ENCODE results near the gene PIK3C2A.

PIK3C2A gene

GRCh38 chr11:17238377-17238776, 30.6 kb upstream of the PIK3C2A start:
- Histone ChIP-seq H3K9ac (ENCODE audit: low read length) (no peak overlapping the region), H3K27me3 (ENCODE audit: insufficient read depth, low read length) (0 out of 2 replicates have a peak, but pooled peaks cover 6% of the 10 kb centered on the region), H3K36me3 (ENCODE audit: insufficient read depth, low read length) (no peaks in the 10 kb centered on the region), H3K4me2 (ENCODE audit: low read length) (no peak overlapping the region), H3K79me2 (ENCODE audit: insufficient read depth, low read length) (no peaks in the 10 kb centered on the region), H3K4me1 (ENCODE audit: insufficient read depth, low read length, severe bottlenecking) (no peaks in the 10 kb centered on the region), H3K4me3 (ENCODE audit: low read depth, low read length, poor library complexity, severe bottlenecking) (no peak overlapping the region), H4K20me1 (ENCODE audit: insufficient read depth, low read length) (no peaks in the 10 kb centered on the region), H3K27ac (ENCODE audit: low read depth, low read length, poor library complexity, severe bottlenecking) (no peak overlapping the region), H2AFZ (ENCODE audit: low read length) (no peak overlapping the region), H3F3A (ENCODE audit: insufficient read depth, low read length) (no peaks in the 10 kb centered on the region), H3K9me3 (ENCODE audit: low read length) (no peaks in the 10 kb centered on the region), H3K9me2 (ENCODE audit: low read depth, low read length) (no peaks in the 10 kb centered on the region)
- no peak for TF ChIP-seq EZH2 (IDR thresholded peaks at IDR 0.05; ENCODE audit: borderline replicate concordance, low read length)
- TF ChIP-seq, protein P1, sequence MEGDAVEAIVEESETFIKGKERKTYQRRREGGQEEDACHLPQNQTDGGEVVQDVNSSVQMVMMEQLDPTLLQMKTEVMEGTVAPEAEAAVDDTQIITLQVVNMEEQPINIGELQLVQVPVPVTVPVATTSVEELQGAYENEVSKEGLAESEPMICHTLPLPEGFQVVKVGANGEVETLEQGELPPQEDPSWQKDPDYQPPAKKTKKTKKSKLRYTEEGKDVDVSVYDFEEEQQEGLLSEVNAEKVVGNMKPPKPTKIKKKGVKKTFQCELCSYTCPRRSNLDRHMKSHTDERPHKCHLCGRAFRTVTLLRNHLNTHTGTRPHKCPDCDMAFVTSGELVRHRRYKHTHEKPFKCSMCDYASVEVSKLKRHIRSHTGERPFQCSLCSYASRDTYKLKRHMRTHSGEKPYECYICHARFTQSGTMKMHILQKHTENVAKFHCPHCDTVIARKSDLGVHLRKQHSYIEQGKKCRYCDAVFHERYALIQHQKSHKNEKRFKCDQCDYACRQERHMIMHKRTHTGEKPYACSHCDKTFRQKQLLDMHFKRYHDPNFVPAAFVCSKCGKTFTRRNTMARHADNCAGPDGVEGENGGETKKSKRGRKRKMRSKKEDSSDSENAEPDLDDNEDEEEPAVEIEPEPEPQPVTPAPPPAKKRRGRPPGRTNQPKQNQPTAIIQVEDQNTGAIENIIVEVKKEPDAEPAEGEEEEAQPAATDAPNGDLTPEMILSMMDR (IDR thresholded peaks at IDR 0.05; ENCODE audit: low read length): no peak

GRCh38 chr11:17233101-17233500, 25.3 kb upstream of the PIK3C2A start:
- H3K9me2 ChIP-seq (ENCODE audit: low read depth, low read length): no peaks in the 10 kb centered on the region
- H3K27ac ChIP-seq (ENCODE audit: low read depth, low read length, poor library complexity, severe bottlenecking): no peak overlapping the region
- H3K27me3 ChIP-seq (ENCODE audit: insufficient read depth, low read length): no peaks in the 10 kb centered on the region
- H3F3A ChIP-seq (ENCODE audit: insufficient read depth, low read length): no peaks in the 10 kb centered on the region
- H3K9me3 ChIP-seq (ENCODE audit: low read length): no peaks in the 10 kb centered on the region
- no peaks in the 10 kb centered on the region for H4K20me1 ChIP-seq (ENCODE audit: insufficient read depth, low read length)
- no peak overlapping the region for H2AFZ ChIP-seq (ENCODE audit: low read length)
- H3K4me2 ChIP-seq (ENCODE audit: low read length): no peak overlapping the region
- H3K36me3 ChIP-seq (ENCODE audit: insufficient read depth, low read length): no peaks in the 10 kb centered on the region
- H3K4me3 ChIP-seq (ENCODE audit: low read depth, low read length, poor library complexity, severe bottlenecking): no peak overlapping the region
- TF ChIP-seq, protein P1 (IDR thresholded peaks at IDR 0.05; ENCODE audit: low read length): no peak
- no peak for TF ChIP-seq EZH2 (IDR thresholded peaks at IDR 0.05; ENCODE audit: borderline replicate concordance, low read length)
- H3K9ac ChIP-seq (ENCODE audit: low read length): no peak overlapping the region
- H3K4me1 ChIP-seq (ENCODE audit: insufficient read depth, low read length, severe bottlenecking): peaks cover 4% of the 10 kb centered on the region
- H3K79me2 ChIP-seq (ENCODE audit: insufficient read depth, low read length): no peaks in the 10 kb centered on the region

GRCh38 chr11:17230867-17231851, 23.4 kb upstream of the PIK3C2A start:
- no peaks in the 10 kb centered on the region for H3F3A ChIP-seq (ENCODE audit: insufficient read depth, low read length)
- no peaks in the 10 kb centered on the region for H3K79me2 ChIP-seq (ENCODE audit: insufficient read depth, low read length)
- H4K20me1 ChIP-seq (ENCODE audit: insufficient read depth, low read length): no peaks in the 10 kb centered on the region
- no peaks in the 10 kb centered on the region for H3K9me2 ChIP-seq (ENCODE audit: low read depth, low read length)
- no peak overlapping the region for H3K27ac ChIP-seq (ENCODE audit: low read depth, low read length, poor library complexity, severe bottlenecking)
- no peak overlapping the region for H2AFZ ChIP-seq (ENCODE audit: low read length)
- no peaks in the 10 kb centered on the region for H3K9me3 ChIP-seq (ENCODE audit: low read length)
- H3K36me3 ChIP-seq (ENCODE audit: insufficient read depth, low read length): no peaks in the 10 kb centered on the region
- no peak overlapping the region for H3K4me2 ChIP-seq (ENCODE audit: low read length)
- TF ChIP-seq, protein P1 (IDR thresholded peaks at IDR 0.05; ENCODE audit: low read length): no peak
- no peak for TF ChIP-seq EZH2 (IDR thresholded peaks at IDR 0.05; ENCODE audit: borderline replicate concordance, low read length)
- H3K9ac ChIP-seq (ENCODE audit: low read length): no peak overlapping the region
- H3K4me1 ChIP-seq (ENCODE audit: insufficient read depth, low read length, severe bottlenecking): peaks cover 4% of the 10 kb centered on the region
- no peak overlapping the region for H3K4me3 ChIP-seq (ENCODE audit: low read depth, low read length, poor library complexity, severe bottlenecking)
- H3K27me3 ChIP-seq (ENCODE audit: insufficient read depth, low read length): no peaks in the 10 kb centered on the region

All from OCI-LY1 (cell line).